Dedifferentiated amniotic fluid mesenchymal stem cell (primary cell): ENCODE data around the gene SPAG8.
A peak's percentile ranks its signal among the peaks of the same experiment; 100 is the strongest.

ENCODE experiments used
- DNase-seq: peaks from one replicate; pipeline ENCODE4 v3.0.0-alpha.2; 2016; ENCODE audit errors: extremely low spot score

Gene SPAG8

DNA sequence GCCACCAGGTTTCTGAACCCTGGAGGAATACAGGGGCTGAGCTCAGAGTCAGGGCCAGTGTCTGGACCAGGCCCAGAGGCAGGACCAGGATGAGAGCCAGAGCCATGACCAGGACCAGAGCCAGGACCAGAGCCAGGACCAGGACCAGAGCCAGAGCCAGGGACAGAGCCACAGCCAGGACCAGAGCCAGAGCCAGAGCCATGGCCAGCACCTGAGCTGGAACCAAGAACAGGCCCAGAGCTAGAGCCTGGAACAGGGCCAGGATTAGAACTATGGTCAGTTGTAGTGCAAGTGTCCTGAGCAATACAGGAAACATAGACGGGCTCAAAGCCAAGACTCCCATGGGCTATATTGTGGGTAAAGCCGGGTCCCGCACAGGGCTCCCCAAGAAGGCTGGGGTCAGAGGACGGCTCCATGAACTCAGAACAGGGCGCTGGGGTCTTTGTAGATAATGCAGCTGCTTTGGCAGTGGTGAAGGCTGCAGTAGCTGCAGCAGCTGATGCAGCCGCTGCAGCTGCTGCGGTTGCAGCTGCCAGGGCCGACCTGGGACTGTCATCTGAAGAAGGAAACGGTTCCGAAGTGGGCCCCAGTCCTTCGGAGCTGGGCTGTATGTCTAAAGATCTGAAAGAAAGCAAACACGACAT is 559 bp downstream of the SPAG8 start:
- no peak for DNase-seq

GRCh38 chr9:35810122-35810521 is 1.9 kb downstream of the SPAG8 start:
- DNase-seq, result no peak

DNA sequence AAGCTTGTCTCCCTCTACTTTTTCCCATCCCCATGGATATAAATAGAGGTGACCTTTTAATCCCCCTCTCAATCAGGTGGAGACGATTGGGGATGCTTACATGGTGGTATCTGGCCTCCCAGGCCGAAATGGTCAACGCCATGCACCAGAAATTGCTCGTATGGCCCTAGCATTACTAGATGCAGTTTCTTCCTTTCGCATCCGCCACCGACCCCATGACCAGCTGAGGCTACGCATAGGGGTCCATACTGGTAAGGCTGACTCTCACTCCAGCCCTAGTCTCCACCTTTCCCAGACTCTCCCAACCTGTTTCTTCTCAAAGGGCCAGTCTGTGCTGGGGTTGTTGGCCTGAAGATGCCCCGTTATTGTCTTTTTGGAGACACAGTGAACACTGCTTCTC is 3.6 kb downstream of the SPAG8 start:
- DNase-seq, result no peak

GRCh38 chr9:35806101-35806500 is 6.0 kb downstream of the SPAG8 start:
- DNase-seq, result no peak

- DNase-seq, result no peak
These were observed 10.5 kb downstream of the SPAG8 start for GRCh38 chr9:35801328-35802128.

DNA sequence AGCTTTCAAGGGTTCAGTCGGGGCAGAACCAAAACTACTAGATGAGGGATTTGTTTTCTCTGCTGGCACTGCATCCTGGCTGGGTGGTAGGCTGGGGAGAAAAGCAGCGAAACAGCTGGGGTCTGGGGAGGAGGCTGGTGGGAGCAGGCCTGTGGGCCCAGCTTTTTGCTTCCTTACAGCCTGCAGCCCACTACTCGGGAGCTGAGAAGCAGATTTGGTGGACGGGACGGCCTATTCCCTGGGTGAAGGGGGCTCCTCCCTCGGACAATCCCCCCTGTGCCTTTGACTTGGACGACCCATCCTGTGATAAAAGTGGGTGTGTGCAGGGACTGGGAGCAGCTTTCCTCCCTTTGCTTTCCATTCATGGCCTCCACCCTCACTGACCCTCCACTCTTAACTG is 11.5 kb downstream of the SPAG8 start:
- no peak for DNase-seq

GRCh38 chr9:35798658-35799374 is 13.2 kb downstream of the SPAG8 start:
- no peak for DNase-seq

- DNase-seq, result no peak
These were observed 14.6 kb downstream of the SPAG8 start for GRCh38 chr9:35797311-35798109.

DNA sequence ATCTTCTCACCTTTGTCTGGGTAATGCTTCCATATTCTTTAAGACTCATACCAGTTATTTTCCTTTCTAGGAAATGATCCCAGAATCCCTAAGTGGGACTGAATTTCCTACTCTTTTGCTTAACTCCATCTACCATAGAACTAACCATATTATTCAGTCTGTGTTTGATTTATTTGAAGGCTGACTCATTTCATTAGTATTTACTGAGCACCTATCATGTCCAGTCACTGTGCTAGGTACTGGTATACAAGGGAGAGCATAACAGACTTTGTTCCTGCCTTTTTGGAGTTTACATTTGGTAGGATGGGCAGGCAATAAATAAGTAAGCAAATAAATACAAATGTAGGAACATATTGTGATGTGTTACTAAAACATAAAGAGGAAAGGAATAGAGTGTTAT is 16.4 kb downstream of the SPAG8 start:
- DNase-seq, result no peak

- DNase-seq, result no peak
These were observed 18.6 kb downstream of the SPAG8 start for GRCh38 chr9:35793461-35793860.

DNA sequence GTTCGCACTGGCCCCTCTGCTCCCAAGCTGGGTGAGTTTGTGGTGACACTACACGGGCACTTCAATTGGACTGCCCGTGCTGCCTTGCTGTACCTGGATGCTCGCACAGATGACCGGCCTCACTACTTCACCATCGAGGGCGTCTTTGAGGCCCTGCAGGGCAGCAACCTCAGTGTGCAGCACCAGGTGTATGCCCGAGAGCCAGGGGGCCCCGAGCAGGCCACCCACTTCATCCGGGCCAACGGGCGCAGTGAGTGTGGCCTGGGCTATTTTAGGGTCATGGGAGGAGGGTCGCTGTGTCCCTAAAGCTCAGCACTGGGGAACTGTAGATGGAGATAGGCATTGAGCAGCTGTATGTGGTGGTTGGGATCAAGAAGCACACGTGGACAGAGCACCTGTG is 19.2 kb downstream of the SPAG8 start:
- DNase-seq, result no peak

DNA sequence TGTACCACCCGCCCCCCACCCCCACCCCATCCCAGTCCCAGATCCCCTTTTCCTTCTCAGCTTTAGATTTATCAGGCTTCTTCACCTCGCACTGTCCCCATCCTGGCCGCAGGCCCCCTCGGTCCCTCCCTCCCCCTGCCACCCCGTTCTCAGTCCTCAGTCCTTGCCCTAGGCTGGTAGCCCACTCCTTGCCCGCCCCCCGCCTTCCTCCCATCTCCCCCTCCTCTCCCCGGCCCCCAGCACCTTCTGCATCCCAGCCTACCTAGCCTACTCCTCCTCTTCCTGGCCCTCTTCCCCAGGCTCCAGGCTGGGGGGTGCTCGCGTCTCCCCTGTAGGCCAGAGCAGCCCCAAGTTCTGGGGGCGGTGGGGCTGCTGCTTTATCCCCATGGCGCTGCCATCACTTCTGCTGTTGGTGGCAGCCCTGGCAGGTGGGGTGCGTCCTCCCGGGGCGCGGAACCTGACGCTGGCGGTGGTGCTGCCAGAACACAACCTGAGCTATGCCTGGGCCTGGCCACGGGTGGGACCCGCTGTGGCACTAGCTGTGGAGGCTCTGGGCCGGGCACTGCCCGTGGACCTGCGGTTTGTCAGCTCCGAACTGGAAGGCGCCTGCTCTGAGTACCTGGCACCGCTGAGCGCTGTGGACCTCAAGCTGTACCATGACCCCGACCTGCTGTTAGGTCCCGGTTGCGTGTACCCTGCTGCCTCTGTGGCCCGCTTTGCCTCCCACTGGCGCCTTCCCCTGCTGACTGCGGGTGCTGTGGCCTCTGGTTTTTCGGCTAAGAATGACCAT is 19.8 kb downstream of the SPAG8 start:
- DNase-seq, result no peak

- no peak for DNase-seq
These were observed 20.7 kb downstream of the SPAG8 start, which contains the start of gene NPR2 for GRCh38 chr9:35791297-35791921. TSS of gene NPR2 (plus strand) at chr9:35791591. CDS start at chr9:35792409, 818 bp downstream.

GRCh38 chr9:35790385-35791296 is 21.4 kb downstream of the SPAG8 start:
- peak; percentile 85 for DNase-seq

GRCh38 chr9:35790025-35790384 is 22.1 kb downstream of the SPAG8 start:
- no peak for DNase-seq

DNA sequence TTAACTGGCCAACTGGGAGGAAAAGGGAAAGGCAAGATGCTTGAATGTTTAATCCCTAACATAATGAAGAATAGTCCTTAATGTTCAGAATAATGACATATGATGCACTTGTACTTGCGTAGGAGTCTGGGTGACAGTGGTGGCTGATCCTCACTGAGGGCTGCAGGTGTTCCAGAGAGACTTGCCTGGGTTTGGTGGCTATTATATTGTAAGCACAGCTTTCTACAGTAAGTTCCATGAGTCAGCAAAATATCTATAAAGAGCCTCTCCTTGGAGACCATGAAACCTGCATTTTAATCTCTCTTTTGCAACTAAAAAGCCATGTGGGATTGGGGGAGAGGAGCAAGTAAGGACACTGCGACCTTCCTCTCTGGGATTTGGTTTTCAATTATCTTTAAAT is 22.5 kb downstream of the SPAG8 start:
- DNase-seq, result no peak

DNA sequence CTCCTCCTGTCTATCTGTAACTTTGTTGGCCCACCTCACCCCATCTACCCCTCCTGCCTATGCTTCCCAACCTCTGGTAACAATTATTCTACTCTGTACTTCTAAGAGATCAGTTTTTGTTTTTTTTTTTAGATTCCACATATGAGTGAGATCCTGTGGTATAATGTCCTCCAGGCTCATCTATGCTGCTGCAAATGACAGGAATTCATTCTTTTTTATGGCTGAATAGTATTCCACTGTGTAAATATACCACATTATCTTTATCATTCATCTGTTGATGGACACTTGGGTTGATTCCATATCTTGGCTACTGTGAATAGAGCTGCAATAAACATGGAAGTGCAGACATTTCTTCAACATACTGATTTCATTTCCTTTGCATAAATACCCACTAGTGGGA is 28.6 kb downstream of the SPAG8 start:
- DNase-seq, result no peak

DNA sequence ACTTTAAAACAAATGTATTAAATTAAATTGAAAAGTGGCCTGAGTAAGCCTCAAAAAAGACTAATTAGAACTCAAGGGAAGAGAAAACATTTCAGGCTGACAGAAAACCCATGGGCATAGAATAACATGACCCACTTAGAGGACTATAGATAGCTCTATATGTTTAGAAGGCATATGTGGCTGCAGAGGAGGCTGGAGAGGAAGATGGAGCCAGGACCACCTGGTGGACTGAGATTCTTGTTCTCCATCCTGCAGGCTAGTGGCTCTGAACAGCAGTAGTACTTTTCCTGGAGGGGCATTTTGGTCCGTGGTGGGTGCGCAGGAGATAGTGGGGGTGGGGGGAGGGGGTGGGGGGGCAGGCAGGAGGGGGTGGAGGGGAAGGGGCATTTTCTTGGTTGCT is 31.0 kb downstream of the SPAG8 start:
- no peak for DNase-seq

DNA sequence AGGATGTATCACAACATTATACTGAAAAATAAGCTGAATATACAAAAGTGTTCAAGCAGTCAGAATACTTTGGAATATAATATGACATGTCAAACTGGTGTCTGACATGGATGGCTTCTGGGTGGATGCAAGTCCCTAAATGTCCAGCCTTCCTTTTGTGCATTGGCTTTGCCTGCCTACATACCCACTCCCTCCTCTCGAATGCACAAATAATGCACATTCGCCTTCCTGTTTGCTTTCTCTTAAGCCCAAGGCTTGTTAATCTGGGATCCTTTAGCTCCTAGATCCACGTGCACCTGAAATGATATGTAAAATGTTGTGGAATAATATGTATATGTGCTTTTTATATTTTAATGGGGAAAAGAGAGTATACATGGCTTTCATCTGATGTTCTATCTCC is 33.6 kb downstream of the SPAG8 start:
- DNase-seq, result no peak

GRCh38 chr9:35776018-35776417 is 36.0 kb downstream of the SPAG8 start:
- no peak for DNase-seq
